Fibroblast of lung (primary cell): ENCODE results near the gene CDK4. TPM values are rescaled to one million over a fixed set of nuclear protein-coding genes. Genes with fewer than 3 reads are reported as not detected.
A peak's percentile ranks its signal among the peaks of the same experiment; 100 is the strongest.

Experiments
- DNase-seq, 2 donors: peaks; one replicate each; pipeline versions ENCODE4 v3.0.0 to v3.0.0-alpha.2; 2010; ENCODE audit warnings: low read depth in 2 of 2
- H2AFZ ChIP-seq: 2 replicates; pipeline ENCODE4 v1.5.1; 2012; ENCODE audit warnings: low read length, control low read depth, inconsistent platforms
- H3K27ac ChIP-seq: 2 replicates; pipeline ENCODE4 v1.5.1; 2011; ENCODE audit warnings: low read length, control low read depth; ENCODE audit not compliant: insufficient read depth
- H3K27me3 ChIP-seq: 2 replicates; pipeline ENCODE4 v1.5.1; 2011; ENCODE audit warnings: mild to moderate bottlenecking, low read length; ENCODE audit not compliant: control insufficient read depth, insufficient read depth
- H3K36me3 ChIP-seq: 2 replicates; pipeline ENCODE4 v1.5.1; 2011; ENCODE audit warnings: low read length; ENCODE audit not compliant: control insufficient read depth, insufficient read depth
- H3K4me1 ChIP-seq: 2 replicates; pipeline ENCODE4 v1.5.1; 2011; ENCODE audit warnings: low read length; ENCODE audit not compliant: control insufficient read depth, insufficient read depth; ENCODE audit errors: extremely low read depth
- H3K4me2 ChIP-seq: 2 replicates; pipeline ENCODE4 v1.5.1; 2011; ENCODE audit warnings: low read length, control low read depth; ENCODE audit not compliant: insufficient read depth; ENCODE audit errors: extremely low read depth
- H3K4me3 ChIP-seq, 4 experiments: fragments of 200-600 bp in 1 of 4; sonication (generic) in 1 of 4; replicated peaks in 1 of 4; 2 replicates each; pipeline ENCODE4 v1.5.1; 2011 to 2016; ENCODE audit warnings: low read length in 4 of 4, low read depth in 3 of 4, mild to moderate bottlenecking in 3 of 4, control low read depth in 2 of 4, inconsistent platforms in 1 of 4, mixed read lengths in 1 of 4; ENCODE audit not compliant: insufficient read depth in 1 of 4; ENCODE audit errors: control extremely low read depth in 1 of 4
- H3K79me2 ChIP-seq: 2 replicates; pipeline ENCODE4 v1.5.1; 2012; ENCODE audit warnings: mild to moderate bottlenecking, low read length, inconsistent platforms; ENCODE audit not compliant: control insufficient read depth, insufficient read depth
- H3K9ac ChIP-seq: 2 replicates; pipeline ENCODE4 v1.5.1; 2011; ENCODE audit warnings: mild to moderate bottlenecking, low read length, control low read depth; ENCODE audit not compliant: insufficient read depth
- H3K9me3 ChIP-seq: 2 replicates; pipeline ENCODE4 v1.5.1; 2012; ENCODE audit warnings: low read depth, low read length; ENCODE audit not compliant: control insufficient read depth, insufficient read depth
- H4K20me1 ChIP-seq: 2 replicates; pipeline ENCODE4 v1.5.1; 2011; ENCODE audit warnings: low read length; ENCODE audit not compliant: control insufficient read depth, insufficient read depth; ENCODE audit errors: extremely low read depth
- EZH2 ChIP-seq: IDR thresholded peaks from 2 replicates; pipeline ENCODE4 v1.5.1; 2012; ENCODE audit warnings: low read length, control low read depth, mild to moderate bottlenecking; ENCODE audit errors: missing control alignments
- polyA plus RNA-seq, 2 donors: library from polyadenylated mRNA; depleted of rRNA in 1 of 2; stranded (reverse) in 1 of 2; unstranded in 1 of 2; fragments of >200 nt; gene quantifications; 2 replicates each; pipeline ENCODE4 v1.2.1, GENCODE V29; 2011 to 2012; ENCODE audit warnings: missing spikeins in 1 of 2
- total RNA-seq: library from RNA; depleted of rRNA; stranded (reverse); fragments of >200 nt; gene quantifications from 2 replicates; pipeline ENCODE4 v1.2.1, GENCODE V29; 2014
- TF ChIP-seq, protein P1 (sequence below), 2 donors: IDR thresholded peaks in 1 of 2; conservative IDR thresholded peaks in 1 of 2; 1 replicate in 1 of 2; 2 replicates in 1 of 2; pipeline ENCODE4 v1.5.1; 2011 to 2012; ENCODE audit warnings: low read length in 2 of 2, control low read depth in 1 of 2, inconsistent platforms in 1 of 2, low read depth in 1 of 2, mild to moderate bottlenecking in 1 of 2

CDK4 gene
- total and polyA plus RNA-seq, 2 donors (not counting 1 experiment from before 2014, with no cell fraction given): 183 to 233 TPM

DNA sequence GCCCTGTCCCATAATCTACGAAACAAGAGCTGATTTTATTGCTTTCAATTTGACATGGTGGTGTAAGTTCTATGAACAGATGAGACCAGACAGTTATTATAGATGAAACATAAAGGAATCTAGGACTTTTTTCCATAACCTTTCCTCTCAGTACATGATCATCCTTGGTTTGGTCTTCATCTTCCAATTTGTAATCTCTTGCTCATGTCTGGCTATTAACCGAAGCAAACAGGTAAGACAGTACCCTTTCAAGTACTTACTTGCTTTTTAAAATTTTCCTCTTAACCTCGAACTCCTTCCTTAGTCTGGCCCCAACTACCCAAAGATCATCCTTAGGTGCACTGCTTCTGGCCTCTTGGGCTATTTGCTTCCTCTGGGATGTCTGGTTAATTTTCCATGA lies 6.1 kb downstream of the CDK4 start:
- peak overlapping the region; percentile 66 to 99 (median 88) for H3K4me3 ChIP-seq
- peaks cover 15% of the 10 kb centered on the region for H3K36me3 ChIP-seq
- no peak for DNase-seq
- no peaks in the 10 kb centered on the region for H3K9me3 ChIP-seq
- no peak overlapping the region for H3K9ac ChIP-seq
- peaks cover 2% of the 10 kb centered on the region for H3K4me1 ChIP-seq
- no peak overlapping the region for H2AFZ ChIP-seq
- no peak overlapping the region for H3K27ac ChIP-seq
- no peak for TF ChIP-seq EZH2
- TF ChIP-seq, protein P1, sequence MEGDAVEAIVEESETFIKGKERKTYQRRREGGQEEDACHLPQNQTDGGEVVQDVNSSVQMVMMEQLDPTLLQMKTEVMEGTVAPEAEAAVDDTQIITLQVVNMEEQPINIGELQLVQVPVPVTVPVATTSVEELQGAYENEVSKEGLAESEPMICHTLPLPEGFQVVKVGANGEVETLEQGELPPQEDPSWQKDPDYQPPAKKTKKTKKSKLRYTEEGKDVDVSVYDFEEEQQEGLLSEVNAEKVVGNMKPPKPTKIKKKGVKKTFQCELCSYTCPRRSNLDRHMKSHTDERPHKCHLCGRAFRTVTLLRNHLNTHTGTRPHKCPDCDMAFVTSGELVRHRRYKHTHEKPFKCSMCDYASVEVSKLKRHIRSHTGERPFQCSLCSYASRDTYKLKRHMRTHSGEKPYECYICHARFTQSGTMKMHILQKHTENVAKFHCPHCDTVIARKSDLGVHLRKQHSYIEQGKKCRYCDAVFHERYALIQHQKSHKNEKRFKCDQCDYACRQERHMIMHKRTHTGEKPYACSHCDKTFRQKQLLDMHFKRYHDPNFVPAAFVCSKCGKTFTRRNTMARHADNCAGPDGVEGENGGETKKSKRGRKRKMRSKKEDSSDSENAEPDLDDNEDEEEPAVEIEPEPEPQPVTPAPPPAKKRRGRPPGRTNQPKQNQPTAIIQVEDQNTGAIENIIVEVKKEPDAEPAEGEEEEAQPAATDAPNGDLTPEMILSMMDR (conservative IDR thresholded peaks at IDR 0.05 in 1 of 2, IDR thresholded peaks at IDR 0.05 in 1 of 2; ENCODE audit: low read depth in 1 of 2, low read length in 2 of 2): no peak
- peak overlapping the region; percentile 99 for H3K4me2 ChIP-seq
- H4K20me1 ChIP-seq: no peaks in the 10 kb centered on the region
- H3K27me3 ChIP-seq: peaks cover 9% of the 10 kb centered on the region
- H3K79me2 ChIP-seq: peaks cover 16% of the 10 kb centered on the region

DNA sequence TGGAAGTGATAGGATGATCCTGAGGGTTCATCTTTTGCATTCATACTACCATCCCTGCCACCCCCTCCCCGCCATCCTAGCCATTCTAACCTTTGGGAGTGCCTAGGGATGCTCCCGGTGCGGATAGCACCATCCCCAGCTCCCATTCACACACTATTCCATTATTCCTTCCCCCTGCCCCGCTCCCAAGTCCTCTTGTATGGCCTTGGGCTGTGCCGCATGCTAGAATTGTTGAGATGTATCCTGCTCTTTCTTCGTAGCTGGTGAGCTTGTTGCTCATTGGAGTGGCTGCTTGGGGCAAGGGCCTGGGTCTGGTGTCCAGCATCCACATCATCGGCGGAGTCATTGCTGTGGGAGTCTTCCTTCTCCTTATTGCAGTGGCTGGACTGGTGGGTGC lies 6.6 kb downstream of the CDK4 start:
- peak overlapping the region; percentile 66 to 99 (median 88) for H3K4me3 ChIP-seq
- H4K20me1 ChIP-seq: no peaks in the 10 kb centered on the region
- peaks cover 2% of the 10 kb centered on the region for H3K4me1 ChIP-seq
- no peak for DNase-seq
- peak overlapping the region; percentile 20 for H2AFZ ChIP-seq
- peaks cover 11% of the 10 kb centered on the region for H3K79me2 ChIP-seq
- peak overlapping the region; percentile 99 for H3K27ac ChIP-seq
- peaks cover 12% of the 10 kb centered on the region for H3K36me3 ChIP-seq
- no peaks in the 10 kb centered on the region for H3K9me3 ChIP-seq
- H3K4me2 ChIP-seq: peak overlapping the region; percentile 99
- peak overlapping the region; percentile 94 for H3K9ac ChIP-seq
- TF ChIP-seq EZH2: no peak
- TF ChIP-seq, protein P1 (conservative IDR thresholded peaks at IDR 0.05 in 1 of 2, IDR thresholded peaks at IDR 0.05 in 1 of 2; ENCODE audit: low read depth in 1 of 2, low read length in 2 of 2): no peak
- peaks cover 15% of the 10 kb centered on the region for H3K27me3 ChIP-seq

DNA sequence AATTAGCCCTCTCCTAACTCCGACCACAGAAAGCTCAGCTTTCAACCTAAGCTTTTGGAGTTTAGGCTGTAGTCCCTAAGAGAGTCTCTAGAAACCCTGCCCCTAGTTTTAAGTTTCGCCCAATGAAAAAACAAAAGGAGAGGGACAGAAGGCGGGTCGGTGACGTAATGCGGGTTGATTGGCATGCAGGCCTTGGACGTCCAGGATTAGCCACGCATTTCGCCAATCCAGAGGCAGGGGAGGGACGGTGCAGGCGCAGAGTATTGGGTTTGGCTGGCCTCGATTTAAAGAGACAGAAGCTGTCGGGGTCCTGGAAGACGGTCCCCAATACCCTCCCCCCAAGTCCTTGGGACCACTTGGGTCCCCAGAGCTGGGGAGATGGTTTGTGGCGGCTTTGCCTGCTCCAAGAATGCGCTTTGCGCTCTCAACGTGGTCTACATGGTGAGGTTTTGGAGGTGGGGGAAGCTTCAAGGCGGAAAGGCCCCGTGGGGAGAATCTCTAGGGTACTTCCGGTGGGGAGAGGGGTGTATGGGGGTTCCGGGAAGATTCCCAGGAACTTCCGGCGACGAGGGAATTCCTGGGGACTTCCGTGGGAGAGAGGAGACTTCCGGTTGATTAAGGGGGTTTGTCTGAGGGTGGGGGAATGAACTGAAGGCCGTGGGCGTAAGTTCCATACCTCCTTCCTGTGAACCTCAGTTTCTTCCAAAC lies 7.2 kb downstream of the CDK4 start, which contains the start of gene TSPAN31:
TSPAN31 (plus strand) TSS at position 263 of the 708 bp plus-strand sequence; CDS start at position 379, 116 bp downstream.
- H2AFZ ChIP-seq: peak within 1 kb of the TSS; percentile 70
- H3K27me3 ChIP-seq: peaks cover 20% of the 10 kb centered on the region
- H3K79me2 ChIP-seq: peaks cover 6% of the 10 kb centered on the region
- H3K9me3 ChIP-seq: no peaks in the 10 kb centered on the region
- H4K20me1 ChIP-seq: no peaks in the 10 kb centered on the region
- TF ChIP-seq EZH2: no peak
- TF ChIP-seq, protein P1 (conservative IDR thresholded peaks at IDR 0.05 in 1 of 2, IDR thresholded peaks at IDR 0.05 in 1 of 2; ENCODE audit: low read depth in 1 of 2, low read length in 2 of 2): no peak
- peak; percentile 98 to 99 for DNase-seq
- peaks cover 11% of the 10 kb centered on the region for H3K36me3 ChIP-seq
- H3K4me1 ChIP-seq: peaks cover 2% of the 10 kb centered on the region
- H3K27ac ChIP-seq: peak within 1 kb of the TSS; percentile 99
- H3K4me2 ChIP-seq: peak within 1 kb of the TSS; percentile 99
- peak within 1 kb of the TSS; percentile 94 for H3K9ac ChIP-seq
- peak within 1 kb of the TSS; percentile 66 to 99 (median 88) for H3K4me3 ChIP-seq
